Stomach (tissue), 9 donors: ENCODE measurements around the gene VPS45. TPM values are rescaled to one million over a fixed set of nuclear protein-coding genes. Genes with fewer than 3 reads are reported as not detected.

ENCODE experiments used
- DNase-seq, 2 donors: peaks; one replicate each; pipeline versions ENCODE4 v3.0.0 to v3.0.0-alpha.2; 2013 to 2019
- H3K27ac ChIP-seq, 5 donors: fragments of 200-600 bp in 4 of 5; sonication (generic) in 4 of 5; one replicate each; pipeline ENCODE4 v1.5.1; 2013 to 2019; ENCODE audit warnings: mild to moderate bottlenecking in 1 of 5, moderate library complexity in 1 of 5
- H3K27me3 ChIP-seq, 3 donors: fragments of 200-600 bp; sonication (generic); one replicate each; pipeline ENCODE4 v1.5.1; 2017 to 2019; ENCODE audit warnings: mixed run types in 1 of 3
- H3K36me3 ChIP-seq, 4 donors: fragments of 200-600 bp; sonication (generic); 1 replicate in 3 of 4; 2 replicates in 1 of 4; pipeline ENCODE4 v1.5.1; 2016 to 2019
- H3K4me1 ChIP-seq, 4 donors: fragments of 200-600 bp; sonication (generic); one replicate each; pipeline ENCODE4 v1.5.1; 2016 to 2019
- H3K4me3 ChIP-seq, 4 donors: fragments of 200-600 bp; sonication (generic) in 3 of 4; one replicate each; pipeline ENCODE4 v1.5.1; 2016 to 2019; ENCODE audit warnings: mild to moderate bottlenecking in 1 of 4
- H3K9me3 ChIP-seq, 4 donors: fragments of 200-600 bp; sonication (generic); one replicate each; pipeline ENCODE4 v1.5.1; 2016 to 2019
- EP300 ChIP-seq: sonication (generic); formaldehyde crosslinking; IDR thresholded peaks from one replicate; pipeline ENCODE4 v1.6.1; 2017; ENCODE audit warnings: antibody characterized with exemption
- POLR2A ChIP-seq, 4 donors: fragments of 450-650 bp; IDR thresholded peaks; one replicate each; pipeline ENCODE4 v1.6.1; 2016; ENCODE audit warnings: antibody characterized with exemption in 4 of 4, control low read depth in 2 of 4, mild to moderate bottlenecking in 1 of 4, moderate library complexity in 1 of 4
- POLR2AphosphoS5 ChIP-seq, 3 donors: sonication (generic); formaldehyde crosslinking; IDR thresholded peaks; one replicate each; pipeline ENCODE4 v1.6.1; 2016; ENCODE audit warnings: antibody characterized with exemption in 3 of 3
- WGBS, 5 donors: extraction: QIAGEN DNeasy Blood & Tissue Kit in 3 of 5; methylation state at CpG; one replicate each; pipeline versions ENCODE4 v1.1.5 to v1.1.7; 2013 to 2018; 5-methylcytosine and 5-hydroxymethylcytosine counted together
- intact Hi-C: fragments of 100-400 bp; cut with DNase I; formaldehyde crosslinking; loops from one replicate; pipeline ENCODE4 v1.15.1; 2023; ENCODE audit warnings: low total_unique reads
- polyA plus RNA-seq, 3 donors: library from polyadenylated mRNA; stranded (reverse); fragments of 200-250 nt; gene quantifications; one replicate each; pipeline ENCODE4 v1.2.3, GENCODE V29; 2013
- total RNA-seq, 5 donors: library from RNA; depleted of rRNA; stranded (reverse); fragments of >200 nt; gene quantifications; one replicate each; pipeline versions ENCODE4 v1.1.0 to v1.2.3, GENCODE V29; 2014 to 2016
- TF ChIP-seq, protein P1 (sequence below), 7 experiments: fragments of 450-650 bp in 4 of 7; fragments of 200-600 bp in 3 of 7; sonication (generic) in 3 of 7; IDR thresholded peaks; one replicate each; pipeline ENCODE4 v1.5.1; 2016 to 2019; ENCODE audit warnings: antibody characterized with exemption in 7 of 7, control low read depth in 2 of 7, mild to moderate bottlenecking in 1 of 7
- donor health status: healthy with polysubstance abuse.
- donor health status: Bipolar disorder and iron deficiency.
- donor health status: healthy.

Gene VPS45
- total and polyA plus RNA-seq, 8 donors: 13.3 to 69.9 (median 30.5) TPM

DNA sequence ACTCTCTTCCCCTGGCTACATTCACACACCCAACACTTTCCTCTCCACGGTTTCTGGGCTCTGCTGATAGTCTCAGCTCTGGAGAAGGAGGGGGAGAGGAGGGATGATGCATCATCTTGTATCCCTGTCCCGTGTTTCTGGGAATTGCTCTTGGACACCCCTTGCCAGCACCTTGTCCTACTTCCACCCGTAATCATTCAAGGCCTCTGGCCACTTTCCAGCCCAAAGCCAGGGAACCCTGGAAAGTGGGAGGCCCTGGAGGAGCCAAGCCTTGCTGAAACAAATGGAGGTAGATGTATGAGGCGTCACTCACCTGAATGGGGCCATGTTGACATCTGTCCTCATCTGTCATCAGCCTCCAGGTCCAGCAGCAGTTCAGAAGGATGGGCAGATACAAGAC lies 86.6 kb downstream of the VPS45 start:
- no peak overlapping the region for H3K4me3 ChIP-seq
- no peak for DNase-seq
- 32 to 60% (median 53%) methylated on average over 4 of the region's 4 CpGs for WGBS, 5 donors
- peaks cover 0 to 5% (median 4%) of the 10 kb centered on the region in 3 donors for H3K27me3 ChIP-seq
- H3K27ac ChIP-seq: peak overlapping the region in 4 of 5 donors; percentile 93 to 98 (median 94)
- peaks cover 24 to 86% (median 51%) of the 10 kb centered on the region in 4 donors for H3K4me1 ChIP-seq
- peaks cover 27 to 56% (median 51%) of the 10 kb centered on the region in 4 donors for H3K36me3 ChIP-seq
- no peaks in the 10 kb centered on the region for H3K9me3 ChIP-seq
- TF ChIP-seq EP300 (no peak), POLR2AphosphoS5 (IDR thresholded peaks at IDR 0.05) (peak in 1 of 3 donors; percentile 63)
- intact Hi-C loops: no loop called here

GRCh38 chr1:150155413-150156071 lies 88.0 kb downstream of the VPS45 start:
- Histone ChIP-seq H3K4me3 (no peak overlapping the region), H3K4me1 (peaks cover 33 to 95% (median 57%) of the 10 kb centered on the region in 4 donors), H3K9me3 (no peaks in the 10 kb centered on the region), H3K27ac (peak overlapping the region in 4 of 5 donors; percentile 28 to 98 (median 94)), H3K36me3 (peaks cover 31 to 65% (median 59%) of the 10 kb centered on the region in 4 donors), H3K27me3 (no peaks in the 10 kb centered on the region)
- intact Hi-C loops: no loop called here
- no peak for DNase-seq
- WGBS, 5 donors: 88 to 96% (median 93%) methylated on average over 13 of the region's 13 CpGs
- TF ChIP-seq EP300 (no peak), POLR2AphosphoS5 (IDR thresholded peaks at IDR 0.05) (no peak), POLR2A (IDR thresholded peaks at IDR 0.05) (no peak)
- TF ChIP-seq, protein P1, sequence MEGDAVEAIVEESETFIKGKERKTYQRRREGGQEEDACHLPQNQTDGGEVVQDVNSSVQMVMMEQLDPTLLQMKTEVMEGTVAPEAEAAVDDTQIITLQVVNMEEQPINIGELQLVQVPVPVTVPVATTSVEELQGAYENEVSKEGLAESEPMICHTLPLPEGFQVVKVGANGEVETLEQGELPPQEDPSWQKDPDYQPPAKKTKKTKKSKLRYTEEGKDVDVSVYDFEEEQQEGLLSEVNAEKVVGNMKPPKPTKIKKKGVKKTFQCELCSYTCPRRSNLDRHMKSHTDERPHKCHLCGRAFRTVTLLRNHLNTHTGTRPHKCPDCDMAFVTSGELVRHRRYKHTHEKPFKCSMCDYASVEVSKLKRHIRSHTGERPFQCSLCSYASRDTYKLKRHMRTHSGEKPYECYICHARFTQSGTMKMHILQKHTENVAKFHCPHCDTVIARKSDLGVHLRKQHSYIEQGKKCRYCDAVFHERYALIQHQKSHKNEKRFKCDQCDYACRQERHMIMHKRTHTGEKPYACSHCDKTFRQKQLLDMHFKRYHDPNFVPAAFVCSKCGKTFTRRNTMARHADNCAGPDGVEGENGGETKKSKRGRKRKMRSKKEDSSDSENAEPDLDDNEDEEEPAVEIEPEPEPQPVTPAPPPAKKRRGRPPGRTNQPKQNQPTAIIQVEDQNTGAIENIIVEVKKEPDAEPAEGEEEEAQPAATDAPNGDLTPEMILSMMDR (IDR thresholded peaks at IDR 0.05): no peak

DNA sequence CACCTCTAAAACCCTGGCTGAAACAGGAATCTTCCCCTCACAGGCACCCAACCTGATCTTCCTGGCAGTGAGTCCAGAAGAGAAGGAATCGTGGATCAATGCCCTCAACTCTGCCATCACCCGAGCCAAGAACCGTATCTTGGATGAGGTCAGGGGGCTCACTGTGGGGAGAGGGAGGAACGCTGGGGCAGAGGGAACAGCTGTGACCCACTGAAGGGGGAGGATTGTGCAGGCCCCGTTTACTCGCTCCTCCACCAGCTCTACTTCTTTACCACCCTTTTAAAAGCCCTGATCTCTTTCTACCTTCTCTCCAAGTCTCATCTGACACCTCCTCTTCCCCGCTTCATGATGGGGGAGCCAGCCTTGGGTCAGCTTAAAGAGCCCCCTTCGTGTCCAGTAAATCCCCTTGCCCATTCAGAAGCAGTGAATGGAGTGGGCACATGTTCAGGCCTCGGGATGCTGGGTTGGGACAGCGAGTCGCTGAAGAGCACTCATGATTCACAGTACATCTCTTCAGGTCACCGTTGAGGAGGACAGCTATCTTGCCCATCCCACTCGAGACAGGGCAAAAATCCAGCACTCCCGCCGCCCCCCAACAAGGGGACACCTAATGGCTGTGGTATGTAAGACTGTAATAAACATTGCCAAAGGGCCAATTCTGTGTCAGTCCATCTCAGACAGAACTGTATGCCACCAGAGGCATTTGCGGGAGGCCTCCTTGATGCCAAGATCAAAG lies 89.5 kb downstream of the VPS45 start:
- TF ChIP-seq POLR2AphosphoS5 (IDR thresholded peaks at IDR 0.05) (peak in 1 of 3 donors; percentile 35), POLR2A (IDR thresholded peaks at IDR 0.05) (no peak)
- H3K36me3 ChIP-seq: peaks cover 31 to 65% (median 59%) of the 10 kb centered on the region in 4 donors
- peak overlapping the region in 4 of 5 donors; percentile 91 to 98 (median 94) for H3K27ac ChIP-seq
- intact Hi-C loops: no loop called here
- no peak overlapping the region for H3K4me3 ChIP-seq
- no peaks in the 10 kb centered on the region for H3K9me3 ChIP-seq
- no peak for DNase-seq
- 81 to 89% (median 85%) methylated on average over 10 to 16 of the region's 16 CpGs for WGBS, 5 donors
- H3K4me1 ChIP-seq: peaks cover 29 to 96% (median 60%) of the 10 kb centered on the region in 4 donors
- H3K27me3 ChIP-seq: no peaks in the 10 kb centered on the region

GRCh38 chr1:150159550-150159949 lies 92.0 kb downstream of the VPS45 start:
- Histone ChIP-seq H3K36me3 (peaks cover 25 to 57% (median 50%) of the 10 kb centered on the region in 4 donors), H3K9me3 (no peaks in the 10 kb centered on the region), H3K27ac (peak overlapping the region; percentile 27 to 98 (median 91)), H3K27me3 (no peaks in the 10 kb centered on the region), H3K4me3 (no peak overlapping the region), H3K4me1 (peaks cover 40 to 97% (median 62%) of the 10 kb centered on the region in 4 donors)
- intact Hi-C loops: no loop called here
- TF ChIP-seq, protein P1 (IDR thresholded peaks at IDR 0.05): no peak
- TF ChIP-seq POLR2A (IDR thresholded peaks at IDR 0.05) (no peak), POLR2AphosphoS5 (IDR thresholded peaks at IDR 0.05) (peak in 1 of 3 donors; percentile 3)
- DNase-seq: peak in 1 of 2 donors; percentile 34
- WGBS, 5 donors: 61 to 72% (median 64%) methylated on average over 8 of the region's 8 CpGs

DNA sequence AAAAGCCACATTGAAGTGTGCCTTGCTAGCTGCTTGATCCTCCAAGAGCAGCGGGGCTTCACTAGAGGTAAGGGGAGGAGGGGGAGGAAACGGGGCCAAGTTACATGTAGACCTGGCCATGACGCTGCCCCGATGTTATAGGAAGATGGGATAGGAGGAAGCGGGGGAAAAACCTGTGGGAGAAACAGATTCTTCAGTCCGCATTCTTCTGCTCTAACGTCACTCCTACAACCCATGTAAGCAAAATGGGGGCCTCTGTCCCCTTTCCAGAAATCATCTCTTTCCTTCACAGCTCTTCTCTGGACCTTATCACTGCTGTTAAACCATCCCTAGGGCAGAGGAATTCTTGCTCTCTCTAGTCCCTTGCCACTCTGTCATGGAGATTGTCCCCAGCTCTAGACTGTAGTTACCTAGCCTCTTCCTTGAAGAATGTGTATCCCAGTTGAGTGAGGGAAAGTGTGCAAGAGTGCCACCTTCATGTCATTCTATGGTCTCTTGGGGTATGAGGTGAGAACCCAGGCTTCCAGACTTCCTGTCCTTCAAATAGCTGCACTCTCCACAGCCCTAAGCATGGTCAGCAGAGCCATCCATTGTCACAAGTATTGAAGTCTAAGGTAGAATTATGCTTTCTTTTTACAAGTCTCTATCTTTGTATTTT lies 93.5 kb downstream of the VPS45 start:
- Histone ChIP-seq H3K9me3 (no peaks in the 10 kb centered on the region), H3K4me3 (no peak overlapping the region), H3K27me3 (no peaks in the 10 kb centered on the region), H3K4me1 (peaks cover 44 to 97% (median 64%) of the 10 kb centered on the region in 4 donors), H3K27ac (peak overlapping the region in 4 of 5 donors; percentile 91 to 98 (median 92)), H3K36me3 (peaks cover 12 to 41% (median 35%) of the 10 kb centered on the region in 4 donors)
- 65 to 78% (median 75%) methylated on average over 7 of the region's 7 CpGs for WGBS, 5 donors
- TF ChIP-seq EP300 (no peak), POLR2AphosphoS5 (IDR thresholded peaks at IDR 0.05) (no peak), POLR2A (IDR thresholded peaks at IDR 0.05) (no peak)
- TF ChIP-seq, protein P1 (IDR thresholded peaks at IDR 0.05): no peak
- intact Hi-C loops: no loop called here
- peak in 1 of 2 donors; percentile 66 for DNase-seq
